Measurements from ENCODE around the gene NAA11.

GRCh38 chr4:79294064-79294463 lies 31.8 kb downstream of the NAA11 start:
- TF ChIP-seq POLR2A (IDR thresholded peaks at IDR 0.05) (no peak), CTCF (IDR thresholded peaks at IDR 0.05) (no peak)

Data from sigmoid colon (tissue), 3 donors.